Mononuclear cell (primary cell): ENCODE measurements around the gene TGM5. TPM values are rescaled to one million over a fixed set of nuclear protein-coding genes. Genes with fewer than 3 reads are reported as not detected.

Experiments used
- H3K27me3 ChIP-seq: 2 replicates; pipeline ENCODE4 v1.6.0; 2011; ENCODE audit warnings: low read length, control low read depth; ENCODE audit not compliant: insufficient read depth
- H3K4me1 ChIP-seq: 2 replicates; pipeline ENCODE4 v1.5.1; 2011; ENCODE audit warnings: mild to moderate bottlenecking, low read length, control low read depth; ENCODE audit not compliant: insufficient read depth
- H3K4me3 ChIP-seq: 2 replicates; pipeline ENCODE4 v1.5.1; 2011; ENCODE audit warnings: mild to moderate bottlenecking, low read length, moderate library complexity
- H3K9me3 ChIP-seq: 2 replicates; pipeline ENCODE4 v1.5.1; 2011; ENCODE audit warnings: low read depth, mild to moderate bottlenecking, control low read depth, low read length
- total RNA-seq: library from RNA; depleted of rRNA; stranded (reverse); fragments of >200 nt; gene quantifications from one replicate; pipeline ENCODE4 v1.2.3, GENCODE V29; 2012

TGM5 gene
- total RNA-seq, 1 donor: not detected

- Histone ChIP-seq H3K4me1 (peaks cover 19% of the 10 kb centered on the region), H3K4me3 (no peak overlapping the region)
Observed at GRCh38 chr15:43266386-43266785, 342 bp downstream of the TGM5 start.

GRCh38 chr15:43260011-43260615, 6.6 kb downstream of the TGM5 start:
- Histone ChIP-seq H3K4me3 (no peak overlapping the region), H3K27me3 (peaks cover 1% of the 10 kb centered on the region), H3K4me1 (no peaks in the 10 kb centered on the region), H3K9me3 (no peaks in the 10 kb centered on the region)

More at GRCh38 chr15:43266386-43266785, 342 bp downstream of the TGM5 start:
- Histone ChIP-seq H3K27me3 (peaks cover 4% of the 10 kb centered on the region), H3K9me3 (no peaks in the 10 kb centered on the region)

GRCh38 chr15:43258781-43259180, 7.9 kb downstream of the TGM5 start:
- Histone ChIP-seq H3K9me3 (no peaks in the 10 kb centered on the region), H3K4me3 (no peak overlapping the region), H3K27me3 (no peaks in the 10 kb centered on the region), H3K4me1 (no peaks in the 10 kb centered on the region)

GRCh38 chr15:43256341-43256740, 10.4 kb downstream of the TGM5 start:
- H3K27me3 ChIP-seq: no peaks in the 10 kb centered on the region
- no peak overlapping the region for H3K4me3 ChIP-seq
- no peaks in the 10 kb centered on the region for H3K9me3 ChIP-seq
- no peaks in the 10 kb centered on the region for H3K4me1 ChIP-seq

GRCh38 chr15:43255376-43255775, 11.4 kb downstream of the TGM5 start:
- no peaks in the 10 kb centered on the region for H3K27me3 ChIP-seq
- H3K9me3 ChIP-seq: no peaks in the 10 kb centered on the region
- no peak overlapping the region for H3K4me3 ChIP-seq
- no peaks in the 10 kb centered on the region for H3K4me1 ChIP-seq

GRCh38 chr15:43253431-43254403, 13.0 kb downstream of the TGM5 start:
- Histone ChIP-seq H3K27me3 (no peaks in the 10 kb centered on the region), H3K9me3 (no peaks in the 10 kb centered on the region), H3K4me1 (peaks cover 10% of the 10 kb centered on the region), H3K4me3 (no peak overlapping the region)

- Histone ChIP-seq H3K9me3 (no peaks in the 10 kb centered on the region), H3K4me1 (peaks cover 10% of the 10 kb centered on the region), H3K4me3 (no peak overlapping the region), H3K27me3 (no peaks in the 10 kb centered on the region)
Observed at GRCh38 chr15:43251871-43252250, 14.9 kb downstream of the TGM5 start.

GRCh38 chr15:43251185-43251870, 15.4 kb downstream of the TGM5 start:
- Histone ChIP-seq H3K4me3 (no peak overlapping the region), H3K27me3 (no peaks in the 10 kb centered on the region), H3K4me1 (peaks cover 10% of the 10 kb centered on the region), H3K9me3 (no peaks in the 10 kb centered on the region)

GRCh38 chr15:43250785-43251184, 15.9 kb downstream of the TGM5 start:
- no peaks in the 10 kb centered on the region for H3K27me3 ChIP-seq
- peaks cover 10% of the 10 kb centered on the region for H3K4me1 ChIP-seq
- H3K4me3 ChIP-seq: no peak overlapping the region
- H3K9me3 ChIP-seq: no peaks in the 10 kb centered on the region

- Histone ChIP-seq H3K9me3 (no peaks in the 10 kb centered on the region), H3K27me3 (no peaks in the 10 kb centered on the region), H3K4me1 (peaks cover 10% of the 10 kb centered on the region), H3K4me3 (no peak overlapping the region)
Observed at GRCh38 chr15:43249699-43250203, 17.0 kb downstream of the TGM5 start.

- no peak overlapping the region for H3K4me3 ChIP-seq
- no peaks in the 10 kb centered on the region for H3K27me3 ChIP-seq
- peaks cover 10% of the 10 kb centered on the region for H3K4me1 ChIP-seq
- H3K9me3 ChIP-seq: no peaks in the 10 kb centered on the region
Observed at GRCh38 chr15:43249236-43249635, 17.5 kb downstream of the TGM5 start.

- no peak overlapping the region for H3K4me3 ChIP-seq
- no peaks in the 10 kb centered on the region for H3K9me3 ChIP-seq
- H3K4me1 ChIP-seq: peaks cover 10% of the 10 kb centered on the region
- H3K27me3 ChIP-seq: no peaks in the 10 kb centered on the region
Observed at GRCh38 chr15:43246261-43246774, 20.4 kb downstream of the TGM5 start.

GRCh38 chr15:43244092-43244491, 22.6 kb downstream of the TGM5 start:
- H3K27me3 ChIP-seq: peaks cover 4% of the 10 kb centered on the region
- peaks cover 8% of the 10 kb centered on the region for H3K4me1 ChIP-seq
- H3K4me3 ChIP-seq: no peak overlapping the region
- no peaks in the 10 kb centered on the region for H3K9me3 ChIP-seq

- H3K4me3 ChIP-seq: no peak overlapping the region
- peaks cover 4% of the 10 kb centered on the region for H3K27me3 ChIP-seq
- H3K4me1 ChIP-seq: peaks cover 16% of the 10 kb centered on the region
- H3K9me3 ChIP-seq: no peaks in the 10 kb centered on the region
Observed at GRCh38 chr15:43243020-43243645, 23.6 kb downstream of the TGM5 start.
